H1 (cell line): ENCODE data around the gene SHROOM4. TPM values are rescaled to one million over a fixed set of nuclear protein-coding genes. Genes with fewer than 3 reads are reported as not detected.

Source experiments
- CTCF ChIA-PET: fragments of 300-600 bp; sonication (Branson Sonifier 250); formaldehyde crosslinking; loops from one replicate; lab custom pipeline; 2021; ENCODE audit not compliant: partially characterized antibody; lab: Charles Lee
- POLR2A ChIA-PET: fragments of 300-600 bp; sonication (Branson Sonifier 250); formaldehyde crosslinking; loops from one replicate; lab custom pipeline; 2021; ENCODE audit warnings: inconsistent platforms; ENCODE audit not compliant: partially characterized antibody; lab: Charles Lee
- DNase-seq, 2 experiments: peaks; one replicate each; pipeline versions ENCODE4 v3.0.0 to v3.0.0-alpha.2; 2010 to 2022; ENCODE audit warnings: low spot score in 2 of 2, low read depth in 1 of 2, mixed read lengths in 1 of 2
- FAIRE-seq: peaks from 2 replicates; lab custom pipeline; 2011; peaks lifted over from hg19 to GRCh38; lab: Jason Lieb, UNC
- H2AFZ ChIP-seq: 2 replicates; pipeline ENCODE4 v1.8.1; 2012; ENCODE audit warnings: low read length, inconsistent platforms
- H2AK5ac ChIP-seq: 2 replicates; pipeline ENCODE4 v1.6.1; 2013; ENCODE audit warnings: low read depth, low read length
- H2BK120ac ChIP-seq: replicated peaks from 2 replicates; pipeline ENCODE3; 2013; ENCODE audit warnings: low read depth, low read length, inconsistent platforms
- H2BK12ac ChIP-seq: 2 replicates; pipeline ENCODE4 v1.6.1; 2013; ENCODE audit warnings: low read depth, low read length
- H2BK15ac ChIP-seq: 2 replicates; pipeline ENCODE4 v1.6.1; 2013; ENCODE audit warnings: low read length
- H2BK20ac ChIP-seq: 2 replicates; pipeline ENCODE4 v1.6.1; 2013; ENCODE audit warnings: low read length
- H2BK5ac ChIP-seq: 2 replicates; pipeline ENCODE4 v1.6.1; 2013; ENCODE audit warnings: low read depth, low read length
- H3K14ac ChIP-seq: 2 replicates; pipeline ENCODE4 v1.6.1; 2013; ENCODE audit warnings: inconsistent platforms; ENCODE audit not compliant: insufficient read length
- H3K18ac ChIP-seq: 2 replicates; pipeline ENCODE4 v1.6.1; 2013; ENCODE audit warnings: low read length; ENCODE audit errors: extremely low read depth
- H3K23ac ChIP-seq: 2 replicates; pipeline ENCODE4 v1.6.1; 2013; ENCODE audit warnings: inconsistent platforms; ENCODE audit not compliant: insufficient read length
- H3K23me2 ChIP-seq: 2 replicates; pipeline ENCODE4 v1.6.1; 2013; ENCODE audit warnings: low read depth, low read length
- H3K27ac ChIP-seq: 2 replicates; pipeline ENCODE4 v1.6.1; 2011; ENCODE audit warnings: low read depth, low read length, inconsistent platforms
- H3K27me3 ChIP-seq, 4 experiments: replicated peaks in 1 of 4; 1 replicate in 1 of 4; 2 replicates in 3 of 4; pipeline versions ENCODE4 v1.6.1 to v1.8.1; 2011 to 2013; ENCODE audit warnings: low read length in 3 of 4, mild to moderate bottlenecking in 3 of 4, inconsistent platforms in 2 of 4, mixed read lengths in 2 of 4, moderate library complexity in 1 of 4; ENCODE audit not compliant: control insufficient read depth in 3 of 4, insufficient read depth in 3 of 4; ENCODE audit errors: extremely low read depth in 1 of 4
- H3K36me3 ChIP-seq, 4 experiments: 2 replicates each; pipeline versions ENCODE4 v1.6.1 to v1.8.1; 2011 to 2013; ENCODE audit warnings: mild to moderate bottlenecking in 4 of 4, low read length in 3 of 4, moderate library complexity in 2 of 4, control low read depth in 1 of 4, inconsistent platforms in 1 of 4; ENCODE audit not compliant: insufficient read depth in 4 of 4, control insufficient read depth in 2 of 4
- H3K4ac ChIP-seq: replicated peaks from 2 replicates; pipeline ENCODE3; 2013; ENCODE audit warnings: low read length, low read depth, mixed read lengths, inconsistent platforms; ENCODE audit not compliant: insufficient read length
- H3K4me1 ChIP-seq, 4 experiments: replicated peaks in 1 of 4; 1 replicate in 1 of 4; 2 replicates in 3 of 4; pipeline versions ENCODE4 v1.6.1 to v1.8.1; 2011 to 2013; ENCODE audit warnings: low read length in 3 of 4, inconsistent platforms in 2 of 4, mixed read lengths in 1 of 4; ENCODE audit not compliant: insufficient read depth in 4 of 4, control insufficient read depth in 3 of 4
- H3K4me2 ChIP-seq, 2 experiments: 2 replicates each; pipeline versions ENCODE4 v1.6.1 to v1.8.1; 2011 to 2013; ENCODE audit warnings: low read depth in 2 of 2, low read length in 2 of 2, control low read depth in 1 of 2, inconsistent platforms in 1 of 2, mild to moderate bottlenecking in 1 of 2; ENCODE audit not compliant: insufficient read depth in 1 of 2
- H3K4me3 ChIP-seq, 4 experiments: fragments of 200-600, 300-600 bp in 1 of 4; sonication (generic), shearing (Covaris generic), sonication (Bioruptor Twin) in 1 of 4; 2 replicates each; pipeline versions ENCODE4 v1.5.1 to v1.8.1; 2011 to 2016; ENCODE audit warnings: low read length in 4 of 4, low read depth in 3 of 4, control low read depth in 2 of 4, inconsistent platforms in 2 of 4, mild to moderate bottlenecking in 2 of 4, mixed read lengths in 1 of 4, moderate library complexity in 1 of 4; ENCODE audit not compliant: insufficient read depth in 2 of 4; ENCODE audit errors: extremely low read depth in 1 of 4
- H3K56ac ChIP-seq: replicated peaks from 2 replicates; pipeline ENCODE3; 2013; ENCODE audit warnings: low read depth, mild to moderate bottlenecking, mixed read lengths, low read length, inconsistent platforms; ENCODE audit not compliant: insufficient read length
- H3K79me1 ChIP-seq: 2 replicates; pipeline ENCODE4 v1.6.1; 2013; ENCODE audit warnings: low read depth, low read length, control low read depth
- H3K79me2 ChIP-seq, 2 experiments: 2 replicates each; pipeline versions ENCODE4 v1.6.1 to v1.8.1; 2012 to 2013; ENCODE audit warnings: low read length in 2 of 2, mild to moderate bottlenecking in 2 of 2, inconsistent platforms in 1 of 2; ENCODE audit not compliant: insufficient read depth in 2 of 2, control insufficient read depth in 1 of 2
- H3K9ac ChIP-seq, 4 experiments: replicated peaks in 1 of 4; 1 replicate in 1 of 4; 2 replicates in 3 of 4; pipeline versions ENCODE4 v1.6.1 to v1.8.1; 2011 to 2013; ENCODE audit warnings: low read depth in 3 of 4, low read length in 3 of 4, control low read depth in 2 of 4, mild to moderate bottlenecking in 2 of 4, moderate library complexity in 2 of 4, inconsistent platforms in 1 of 4; ENCODE audit errors: extremely low read depth in 1 of 4
- H3K9me3 ChIP-seq, 2 experiments: 2 replicates each; pipeline versions ENCODE4 v1.6.1 to v1.8.1; 2012 to 2013; ENCODE audit warnings: mild to moderate bottlenecking in 2 of 2, moderate library complexity in 2 of 2, control low read depth in 1 of 2, inconsistent platforms in 1 of 2, low read depth in 1 of 2, low read length in 1 of 2, mixed read lengths in 1 of 2; ENCODE audit not compliant: insufficient read depth in 2 of 2
- H4K20me1 ChIP-seq, 2 experiments: replicated peaks in 1 of 2; 2 replicates each; pipeline versions ENCODE3 to v1.8.1; 2011 to 2013; ENCODE audit warnings: inconsistent platforms in 2 of 2, low read length in 2 of 2, mild to moderate bottlenecking in 1 of 2; ENCODE audit not compliant: insufficient read depth in 2 of 2, control insufficient read depth in 1 of 2
- H4K5ac ChIP-seq: 2 replicates; pipeline ENCODE4 v1.6.1; 2013; ENCODE audit warnings: low read length, low read depth, mixed read lengths, inconsistent platforms; ENCODE audit not compliant: insufficient read length
- H4K8ac ChIP-seq: 2 replicates; pipeline ENCODE4 v1.8.0; 2013; ENCODE audit warnings: mild to moderate bottlenecking, moderate library complexity, low read length, inconsistent platforms; ENCODE audit not compliant: insufficient read depth; ENCODE audit errors: extremely low read depth
- H4K91ac ChIP-seq: replicated peaks from 2 replicates; pipeline ENCODE3; 2013; ENCODE audit warnings: low read length, mixed read lengths, inconsistent platforms; ENCODE audit not compliant: insufficient read length
- EGR1 ChIP-seq: IDR thresholded peaks from 2 replicates; pipeline ENCODE4 v1.6.1; 2011; ENCODE audit warnings: low read depth, low read length, borderline replicate concordance
- HDAC2 ChIP-seq, 2 experiments: fragments of 300-600 bp in 1 of 2; sonication (generic) in 1 of 2; IDR thresholded peaks; 2 replicates each; pipeline ENCODE4 v1.6.1; 2011 to 2012; ENCODE audit warnings: low read depth in 2 of 2, low read length in 2 of 2, mild to moderate bottlenecking in 2 of 2, moderate library complexity in 2 of 2, borderline replicate concordance in 1 of 2, inconsistent platforms in 1 of 2
- WGBS, 2 experiments: shearing (Covaris generic) in 1 of 2; methylation state at CpG; one replicate each; pipeline versions ENCODE4 v1.1.6 to v1.1.7; 2013 to 2015; ENCODE audit warnings: low lambda C conversion rate in 2 of 2, mixed read lengths in 2 of 2, inconsistent platforms in 1 of 2, low coverage in 1 of 2, missing lambda C conversion rate in 1 of 2; ENCODE audit not compliant: insufficient replicate concordance in 2 of 2, insufficient coverage in 1 of 2, insufficient read length in 1 of 2; ENCODE audit errors: extremely low coverage in 1 of 2, missing lambda C conversion rate in 1 of 2; 5-methylcytosine and 5-hydroxymethylcytosine counted together
- polyA plus RNA-seq, 7 experiments: library from polyadenylated mRNA; depleted of rRNA in 3 of 7; stranded (reverse) in 5 of 7; unstranded in 2 of 7; fragments of >200 nt in 5 of 7; fragments of 200-250 nt in 2 of 7; gene quantifications; 1 replicate in 5 of 7; 2 replicates in 1 of 7; 4 replicates in 1 of 7; pipeline versions ENCODE4 v1.2.1 to v1.2.3, GENCODE V29; 2011 to 2013; ENCODE audit warnings: missing spikeins in 2 of 7, mixed read lengths in 2 of 7
- total RNA-seq: library from RNA; stranded (reverse); fragmentation: NEBNext Ultra II Directional; extraction: Animal tissue kit (Norgen Biotek cat#: 25700); gene quantifications from 2 replicates; pipeline ENCODE4 v1.2.1, GENCODE V29; 2021

Gene SHROOM4
- total and polyA plus RNA-seq, 2 of the 8 experiments (the other 6 are each of a cell fraction or from before 2014, with no cell fraction given) = 1.6 to 5.6 TPM

DNA sequence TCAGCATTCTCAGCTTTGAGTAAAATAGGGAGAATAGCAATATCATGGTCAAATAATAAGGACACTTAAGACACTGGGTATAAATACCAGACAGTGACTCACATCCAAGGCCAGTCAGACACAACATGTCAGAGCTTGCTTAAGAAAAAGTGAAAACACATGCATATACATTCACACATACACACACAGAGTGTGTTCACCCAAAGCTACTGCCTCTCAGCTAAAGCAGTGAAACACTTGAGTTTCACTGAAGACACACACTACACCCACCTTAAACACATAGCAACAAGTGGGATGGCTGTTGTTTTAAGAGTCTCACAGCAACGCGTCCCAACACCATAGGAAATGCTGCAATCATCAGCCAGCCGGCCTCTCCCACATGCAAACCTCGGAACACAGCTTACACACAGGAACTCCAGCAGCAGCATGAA lies 14.4 kb downstream of the SHROOM4 start:
- Histone ChIP-seq H2BK15ac (no peak overlapping the region), H3K14ac (no peak overlapping the region), H2BK12ac (no peak overlapping the region), H3K4me1 (peaks cover 0 to 2% (median 0%) of the 10 kb centered on the region in 4 experiments; a peak in 1 of 7 replicates), H3K56ac (no peak overlapping the region), H3K79me1 (no peaks in the 10 kb centered on the region), H2BK5ac (no peak overlapping the region), H3K79me2 (no peaks in the 10 kb centered on the region), H3K9ac (no peak overlapping the region), H3K36me3 (no peaks in the 10 kb centered on the region), H2AK5ac (no peak overlapping the region), H2BK20ac (no peak overlapping the region), H3K4me2 (no peak overlapping the region), H4K20me1 (no peaks in the 10 kb centered on the region), H3K4ac (no peak overlapping the region), H2BK120ac (no peak overlapping the region), H3K23me2 (no peaks in the 10 kb centered on the region), H4K5ac (no peak overlapping the region), H2AFZ (no peak overlapping the region), H3K27ac (no peak overlapping the region), H4K91ac (no peak overlapping the region), H3K9me3 (no peaks in the 10 kb centered on the region), H4K8ac (no peak overlapping the region), H3K4me3 (no peak overlapping the region), H3K23ac (no peak overlapping the region), H3K27me3 (no peaks in the 10 kb centered on the region), H3K18ac (no peak overlapping the region)
- POLR2A ChIA-PET = interaction anchor here (0.8 kb wide), 1 partner anchor 14 kb away, joined by 3 read pairs; the partner anchor contains the start of gene SHROOM4
- no peak for DNase-seq
- CTCF ChIA-PET = interaction anchor here (1.9 kb wide), 1 partner anchor 52 kb away, joined by 7 read pairs; no protein-coding TSS in a partner anchor
- WGBS, 2 experiments = 100% methylated on average over 4 of the region's 4 CpGs; no CpG with 5 or more reads in 1 of the 2 experiments
- TF ChIP-seq EGR1 = no peak
- TF ChIP-seq HDAC2 (IDR thresholded peaks at IDR 0.05; ENCODE audit: borderline replicate concordance in 1 of 2, low read depth in 2 of 2, low read length in 2 of 2) = no peak
- peak; percentile 28 for FAIRE-seq
